SH-SY5Y (cell line): ENCODE data around the gene SMIM28.

ENCODE experiments used
- GATA2 ChIP-seq: IDR thresholded peaks from 2 replicates; pipeline ENCODE4 v1.6.1; 2011; ENCODE audit warnings: mild to moderate bottlenecking, low read depth, low read length
- GATA3 ChIP-seq: IDR thresholded peaks from 2 replicates; pipeline ENCODE4 v1.6.1; 2011; ENCODE audit warnings: low read depth, mild to moderate bottlenecking, low read length, moderate library complexity

- TF ChIP-seq GATA3 (no peak), GATA2 (no peak)
Measured at GRCh38 chr6:138383776-138384175, 6.1 kb downstream of the SMIM28 start.
